KMS-11 (cell line): ENCODE data around the gene WNT9A.

Source experiments
- H2AFZ ChIP-seq: fragments of 200-600 bp; sonication (generic); 2 replicates; pipeline ENCODE4 v1.6.1; 2016; ENCODE audit warnings: antibody characterized with exemption, mixed run types, low read depth
- H3K27ac ChIP-seq: fragments of 200-600 bp; sonication (generic); 2 replicates; pipeline ENCODE4 v1.6.1; 2016; ENCODE audit warnings: mild to moderate bottlenecking, mixed run types
- H3K27me3 ChIP-seq: fragments of 200-600 bp; sonication (generic); 2 replicates; pipeline ENCODE4 v1.6.1; 2017; ENCODE audit warnings: mild to moderate bottlenecking, low read depth, mixed run types, moderate library complexity; ENCODE audit not compliant: insufficient read depth
- H3K36me3 ChIP-seq: fragments of 200-600 bp; sonication (generic); 2 replicates; pipeline ENCODE4 v1.6.1; 2017; ENCODE audit warnings: mild to moderate bottlenecking, mixed run types; ENCODE audit not compliant: insufficient read depth
- H3K4me1 ChIP-seq: fragments of 200-600 bp; sonication (generic); 2 replicates; pipeline ENCODE4 v1.6.1; 2016; ENCODE audit warnings: mild to moderate bottlenecking, low read depth, mixed run types; ENCODE audit not compliant: poor library complexity, severe bottlenecking
- H3K4me2 ChIP-seq: fragments of 200-600 bp; sonication (generic); 2 replicates; pipeline ENCODE4 v1.7.0; 2016; ENCODE audit warnings: mild to moderate bottlenecking, mixed run types
- H3K4me3 ChIP-seq: fragments of 200-600 bp; sonication (generic); IDR thresholded peaks from 2 replicates; pipeline ENCODE4 v1.6.1; 2017; ENCODE audit warnings: low read depth, low read length, mixed read lengths; ENCODE audit not compliant: insufficient read depth
- H3K79me2 ChIP-seq: fragments of 200-600 bp; sonication (generic); 2 replicates; pipeline ENCODE4 v1.6.1; 2016; ENCODE audit warnings: low read depth, mixed run types; ENCODE audit not compliant: insufficient read depth
- H3K9ac ChIP-seq: fragments of 200-600 bp; sonication (generic); 2 replicates; pipeline ENCODE4 v1.6.1; 2016; ENCODE audit warnings: mild to moderate bottlenecking, mixed run types
- H4K20me1 ChIP-seq: fragments of 200-600 bp; sonication (generic); 2 replicates; pipeline ENCODE4 v1.6.1; 2016; ENCODE audit warnings: mild to moderate bottlenecking, mixed run types; ENCODE audit not compliant: insufficient read depth
- TF ChIP-seq, protein P1 (sequence below): fragments of 200-600 bp; sonication (generic); conservative IDR thresholded peaks from 2 replicates; pipeline ENCODE4 v1.6.1; 2017; ENCODE audit warnings: low read depth, mild to moderate bottlenecking, antibody characterized with exemption, low read length, moderate library complexity, mixed read lengths

The WNT9A gene

DNA sequence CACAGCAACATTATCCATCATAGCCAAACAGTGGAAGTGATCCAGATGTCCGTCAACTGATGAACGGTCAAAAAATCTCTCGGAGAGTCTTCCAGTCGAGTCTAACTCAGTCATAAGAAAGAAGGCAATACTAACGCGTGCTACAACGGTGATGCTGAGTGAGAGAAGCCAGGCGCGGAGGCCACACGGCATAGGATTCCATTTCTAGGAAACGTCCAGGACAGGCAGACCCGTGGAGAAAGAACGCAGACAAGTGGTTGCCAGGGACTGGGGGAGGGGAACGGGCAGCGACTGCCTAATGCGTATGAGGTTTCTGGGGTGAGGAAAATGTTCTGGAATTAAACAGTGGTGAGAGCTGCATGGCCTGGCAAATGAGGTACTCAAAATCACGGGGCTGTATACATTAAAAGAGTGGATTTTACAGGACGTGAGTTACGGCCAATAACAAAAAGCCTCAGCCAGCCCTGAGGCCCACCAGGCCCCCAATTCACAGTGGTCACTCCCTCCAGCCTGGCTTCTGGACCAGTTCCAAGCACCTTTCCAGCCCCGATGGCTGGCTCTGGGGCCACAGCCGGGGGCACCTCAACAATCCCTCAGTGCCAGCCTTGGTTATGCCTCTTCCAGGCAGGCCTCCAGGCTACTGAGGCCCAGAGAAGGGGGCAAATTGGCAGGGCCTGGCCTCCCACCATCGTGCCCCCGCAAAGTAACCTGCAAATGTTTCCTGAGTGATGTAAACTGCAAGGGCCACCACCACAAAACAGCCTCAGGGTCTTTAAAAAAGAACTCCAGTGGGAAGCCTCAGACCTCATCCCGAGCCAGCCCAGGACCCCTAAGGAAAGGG lies 3.4 kb downstream of the WNT9A start:
- Histone ChIP-seq H2AFZ (no peak overlapping the region), H3K4me3 (no peak overlapping the region), H3K4me2 (no peak overlapping the region), H4K20me1 (no peaks in the 10 kb centered on the region), H3K9ac (no peak overlapping the region), H3K36me3 (no peaks in the 10 kb centered on the region), H3K79me2 (no peaks in the 10 kb centered on the region), H3K27ac (no peak overlapping the region), H3K4me1 (no peaks in the 10 kb centered on the region), H3K27me3 (peaks cover 8% of the 10 kb centered on the region; the same call in 1 of the 2 replicates)
- TF ChIP-seq, protein P1, sequence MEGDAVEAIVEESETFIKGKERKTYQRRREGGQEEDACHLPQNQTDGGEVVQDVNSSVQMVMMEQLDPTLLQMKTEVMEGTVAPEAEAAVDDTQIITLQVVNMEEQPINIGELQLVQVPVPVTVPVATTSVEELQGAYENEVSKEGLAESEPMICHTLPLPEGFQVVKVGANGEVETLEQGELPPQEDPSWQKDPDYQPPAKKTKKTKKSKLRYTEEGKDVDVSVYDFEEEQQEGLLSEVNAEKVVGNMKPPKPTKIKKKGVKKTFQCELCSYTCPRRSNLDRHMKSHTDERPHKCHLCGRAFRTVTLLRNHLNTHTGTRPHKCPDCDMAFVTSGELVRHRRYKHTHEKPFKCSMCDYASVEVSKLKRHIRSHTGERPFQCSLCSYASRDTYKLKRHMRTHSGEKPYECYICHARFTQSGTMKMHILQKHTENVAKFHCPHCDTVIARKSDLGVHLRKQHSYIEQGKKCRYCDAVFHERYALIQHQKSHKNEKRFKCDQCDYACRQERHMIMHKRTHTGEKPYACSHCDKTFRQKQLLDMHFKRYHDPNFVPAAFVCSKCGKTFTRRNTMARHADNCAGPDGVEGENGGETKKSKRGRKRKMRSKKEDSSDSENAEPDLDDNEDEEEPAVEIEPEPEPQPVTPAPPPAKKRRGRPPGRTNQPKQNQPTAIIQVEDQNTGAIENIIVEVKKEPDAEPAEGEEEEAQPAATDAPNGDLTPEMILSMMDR: no peak

DNA sequence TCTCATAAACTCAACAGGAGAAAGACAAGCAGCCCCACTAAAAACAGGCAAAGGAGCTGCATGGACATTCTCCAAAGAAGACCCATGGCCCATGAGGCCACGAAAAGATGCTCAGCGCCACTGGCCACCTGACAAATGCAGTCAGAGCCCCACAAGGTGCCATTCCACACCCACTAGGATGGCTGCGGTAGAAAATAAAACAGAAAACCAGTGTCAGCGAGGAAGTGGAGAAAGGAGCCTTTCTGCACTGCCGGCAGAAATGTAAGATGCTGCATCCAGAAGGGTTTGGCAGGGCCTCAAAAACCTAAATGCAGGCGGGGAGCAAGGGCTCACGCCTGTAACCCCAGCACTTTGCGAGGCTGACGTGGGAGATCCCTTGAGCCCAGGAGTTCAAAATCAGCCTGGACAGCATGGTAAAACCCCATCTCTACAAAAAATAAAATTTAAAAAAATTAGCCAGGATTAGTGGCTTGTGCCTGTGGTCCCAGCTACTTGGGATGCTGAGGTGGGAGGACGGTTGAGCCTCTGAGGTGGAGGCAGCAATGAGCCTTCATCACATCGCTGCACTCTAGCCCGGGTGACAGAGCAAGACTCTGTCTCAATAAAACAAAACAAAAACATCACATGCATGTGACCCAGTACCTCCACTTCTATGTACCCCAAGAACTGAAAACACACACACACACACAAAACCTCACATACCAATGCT lies 4.2 kb downstream of the WNT9A start:
- H3K79me2 ChIP-seq: no peaks in the 10 kb centered on the region
- H3K27ac ChIP-seq: no peak overlapping the region
- H3K36me3 ChIP-seq: no peaks in the 10 kb centered on the region
- no peak overlapping the region for H3K9ac ChIP-seq
- TF ChIP-seq, protein P1: no peak
- H4K20me1 ChIP-seq: no peaks in the 10 kb centered on the region
- no peak overlapping the region for H3K4me3 ChIP-seq
- H3K4me1 ChIP-seq: no peaks in the 10 kb centered on the region
- H3K4me2 ChIP-seq: no peak overlapping the region
- no peak overlapping the region for H2AFZ ChIP-seq
- H3K27me3 ChIP-seq: peaks cover 6% of the 10 kb centered on the region; the same call in 1 of the 2 replicates

DNA sequence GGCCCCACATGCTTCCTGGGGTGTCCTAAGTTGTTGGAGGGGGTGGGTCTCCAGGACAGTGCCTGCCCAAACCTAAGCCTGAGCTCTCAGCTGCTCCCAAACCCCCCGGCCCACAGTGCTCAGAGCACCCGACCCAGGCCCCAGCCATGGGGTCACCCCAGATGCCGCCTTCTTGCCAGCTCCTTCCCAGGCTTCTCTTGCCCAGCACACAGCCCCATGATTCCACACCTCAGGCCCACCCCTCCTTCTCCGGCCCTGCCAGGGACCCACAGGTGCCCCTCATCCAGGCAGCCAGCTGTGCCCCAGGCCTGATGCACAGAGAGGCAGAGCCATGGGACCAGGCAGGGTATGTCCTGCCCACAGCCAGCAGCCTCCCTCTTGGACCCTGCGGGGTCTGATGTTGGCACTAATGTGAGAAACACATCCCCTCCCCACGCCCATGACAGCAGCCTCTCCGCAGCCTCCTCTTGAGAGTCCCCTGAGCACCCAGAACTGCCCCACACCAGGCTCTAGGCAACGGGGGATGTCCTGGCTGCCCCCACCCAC lies 4.9 kb downstream of the WNT9A start:
- H4K20me1 ChIP-seq: no peaks in the 10 kb centered on the region
- H2AFZ ChIP-seq: no peak overlapping the region
- TF ChIP-seq, protein P1: no peak
- H3K36me3 ChIP-seq: no peaks in the 10 kb centered on the region
- no peak overlapping the region for H3K4me2 ChIP-seq
- H3K9ac ChIP-seq: no peak overlapping the region
- no peaks in the 10 kb centered on the region for H3K79me2 ChIP-seq
- no peaks in the 10 kb centered on the region for H3K4me1 ChIP-seq
- H3K4me3 ChIP-seq: no peak overlapping the region
- H3K27ac ChIP-seq: no peak overlapping the region
- peaks cover 2% of the 10 kb centered on the region; the same call in 1 of the 2 replicates for H3K27me3 ChIP-seq

DNA sequence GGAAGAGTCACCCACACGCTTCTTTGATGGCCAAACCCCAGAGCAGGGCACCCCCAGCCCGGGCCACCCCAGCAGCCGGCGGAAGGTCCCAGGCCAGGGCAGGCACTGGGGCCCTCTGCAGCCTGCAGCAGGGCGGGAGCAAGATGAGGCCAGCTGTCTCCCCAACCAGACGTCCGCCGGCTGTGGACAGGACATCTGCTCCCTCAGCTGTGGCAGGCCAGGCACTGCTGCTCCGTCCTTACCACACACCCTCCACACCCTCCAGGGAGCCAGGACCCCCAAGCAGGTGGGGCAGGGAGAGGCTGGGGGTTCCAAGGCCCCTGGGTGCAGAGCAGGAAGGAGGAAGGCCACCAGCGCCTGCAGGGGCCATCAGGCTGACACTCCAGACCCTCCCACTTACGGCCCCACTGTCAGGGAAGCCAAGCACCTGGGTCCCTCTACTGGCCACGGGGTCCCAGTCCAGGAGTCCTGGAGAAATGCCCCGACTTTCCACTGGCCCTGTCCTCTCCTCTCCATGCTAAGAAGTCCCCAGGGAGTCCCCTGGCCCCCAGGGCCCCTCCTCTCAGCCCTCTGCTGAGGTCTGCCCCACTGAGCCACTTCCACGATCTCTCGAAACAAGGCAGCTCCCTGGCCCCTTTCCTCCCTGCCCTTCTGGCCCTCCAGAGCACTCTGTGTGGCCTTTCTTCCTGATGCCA lies 5.6 kb downstream of the WNT9A start:
- Histone ChIP-seq H3K4me2 (no peak overlapping the region), H3K27me3 (peaks cover 2% of the 10 kb centered on the region; the same call in 1 of the 2 replicates), H2AFZ (no peak overlapping the region), H3K4me3 (no peak overlapping the region), H3K4me1 (no peaks in the 10 kb centered on the region), H3K27ac (no peak overlapping the region), H3K79me2 (no peaks in the 10 kb centered on the region), H3K9ac (no peak overlapping the region), H4K20me1 (no peaks in the 10 kb centered on the region), H3K36me3 (no peaks in the 10 kb centered on the region)
- TF ChIP-seq, protein P1: no peak
